Erythroblast (primary cell): ENCODE results near the gene EEFSEC.

Experiments
- GATA1 ChIP-seq: IDR thresholded peaks from 2 replicates; pipeline ENCODE4 v1.6.1; 2011; ENCODE audit warnings: low read depth, mild to moderate bottlenecking, control low read depth, low read length, moderate library complexity
- POLR2A ChIP-seq: IDR thresholded peaks from 2 replicates; pipeline ENCODE4 v1.6.1; 2011; ENCODE audit warnings: mild to moderate bottlenecking, low read length

DNA sequence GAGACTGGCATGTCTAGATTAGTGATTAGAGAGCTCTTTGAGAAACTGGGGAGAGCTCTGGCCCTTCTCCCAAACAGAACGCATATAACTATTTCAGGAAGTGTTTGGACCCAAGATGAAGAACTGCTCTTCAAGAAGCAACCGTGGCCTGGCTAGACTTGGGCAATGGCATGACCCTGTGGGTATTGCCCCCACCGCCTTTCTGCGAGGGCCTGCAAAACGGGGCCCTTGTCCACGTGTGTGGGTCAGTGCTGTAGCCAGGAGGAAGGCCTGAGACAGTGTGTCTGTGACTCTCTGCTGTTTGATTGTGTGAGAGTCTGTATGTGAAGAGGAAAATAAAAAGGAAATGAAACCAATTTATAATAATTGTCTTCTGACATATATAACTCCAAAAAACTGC lies 42.5 kb downstream of the EEFSEC start:
- TF ChIP-seq POLR2A, result no peak
- TF ChIP-seq GATA1, result no peak
